Measurements from ENCODE around the gene ABHD10.
A peak's percentile ranks its signal among the peaks of the same experiment; 100 is the strongest.

Gene ABHD10

DNA sequence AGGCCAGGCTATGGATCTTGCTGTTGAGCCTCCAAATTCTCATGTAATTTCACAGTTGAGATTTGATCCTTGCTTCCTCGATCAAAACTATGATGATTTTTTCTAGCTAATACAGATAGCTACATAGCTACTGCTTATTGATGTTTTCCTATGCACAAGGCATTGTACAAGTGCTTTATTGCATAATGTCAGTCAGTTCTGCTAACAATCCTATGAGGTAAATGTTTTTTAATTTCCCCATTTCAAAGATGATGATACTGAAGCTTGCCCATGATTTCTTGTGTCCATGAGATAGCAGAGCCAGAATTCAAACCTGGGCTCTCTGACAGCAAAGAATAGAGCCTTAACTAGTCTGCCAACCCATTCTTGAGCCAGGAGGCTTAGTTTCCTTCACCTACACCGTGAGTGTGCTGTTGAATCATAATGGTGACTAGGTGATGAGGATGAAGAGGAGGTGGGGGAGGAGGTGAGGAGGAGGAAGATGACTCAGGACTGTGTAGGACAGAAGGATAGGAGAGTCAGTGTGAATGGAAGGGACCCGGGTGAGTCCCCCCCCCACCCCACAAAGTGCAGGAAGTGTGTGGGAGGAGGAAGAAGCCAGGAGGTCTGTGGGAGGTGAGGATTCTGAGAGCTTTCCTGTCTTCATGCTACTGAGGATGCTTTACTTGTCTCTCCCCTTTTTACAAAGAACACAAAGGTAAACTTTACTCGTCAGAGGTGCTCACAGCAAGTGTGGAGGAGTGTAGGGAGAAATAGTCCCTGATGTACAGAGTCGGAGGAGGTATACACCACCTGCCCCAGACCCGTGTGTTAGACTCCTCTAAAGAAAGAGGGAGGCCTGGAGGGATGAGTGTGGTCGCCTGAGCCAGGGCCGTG lies 23.5 kb downstream of the ABHD10 start:
- DNase-seq: peak; percentile 59

DNA sequence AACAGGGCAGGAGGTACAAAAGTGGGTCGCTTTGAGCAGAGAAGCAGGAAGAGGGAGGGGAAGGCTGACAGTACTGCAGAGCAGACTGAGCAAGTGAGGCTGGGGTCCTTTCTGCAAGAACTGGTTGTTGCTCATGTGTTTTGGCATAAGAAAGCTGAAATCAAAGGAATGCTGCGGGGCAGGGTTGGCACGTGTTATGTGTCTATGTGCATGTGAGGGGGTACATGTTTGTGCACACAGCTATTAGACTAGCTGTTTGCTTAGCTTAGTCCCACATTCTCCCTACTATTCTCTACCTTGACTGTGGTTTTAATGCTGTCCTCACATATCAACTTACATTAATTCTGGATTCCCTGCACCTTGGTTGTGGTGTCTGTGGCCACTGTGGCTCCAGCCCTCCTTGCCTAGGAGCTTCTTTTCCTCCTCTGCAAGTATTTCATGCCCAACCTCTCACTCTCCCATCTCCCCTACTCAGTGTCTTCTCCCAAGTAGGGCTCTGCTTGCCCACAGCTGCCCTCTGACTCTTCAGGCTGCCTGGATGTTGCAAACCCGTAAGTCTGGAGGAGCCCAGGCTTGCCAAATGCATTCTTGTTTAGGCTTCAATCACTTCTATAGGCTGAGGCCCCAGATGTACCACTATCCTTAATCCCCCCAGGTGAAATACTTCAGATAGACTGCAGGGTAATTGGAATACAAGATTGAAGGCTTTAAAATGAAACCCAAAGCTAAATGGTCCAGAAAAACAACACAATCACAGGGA lies 24.7 kb downstream of the ABHD10 start:
- no peak for DNase-seq

DNA sequence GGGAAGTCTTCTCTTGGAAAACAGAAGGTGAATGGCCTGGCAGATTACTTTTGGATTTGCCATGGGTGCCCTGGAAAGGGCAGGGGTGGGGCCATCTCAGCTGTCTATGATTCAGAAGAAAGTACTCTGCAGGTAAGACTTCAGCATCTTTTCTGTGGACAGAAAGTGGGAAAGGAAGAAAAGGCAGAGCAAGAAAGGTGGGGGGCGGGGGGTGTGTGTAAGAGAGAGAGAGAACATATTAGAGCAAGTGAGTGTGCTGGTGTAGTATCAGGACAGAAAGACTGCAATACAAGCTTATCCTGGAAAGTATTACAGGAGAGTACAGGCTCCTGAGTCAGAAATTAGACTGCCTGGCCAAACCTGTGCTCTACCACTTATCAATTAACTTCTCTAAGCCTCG lies 25.4 kb downstream of the ABHD10 start:
- DNase-seq: no peak

DNA sequence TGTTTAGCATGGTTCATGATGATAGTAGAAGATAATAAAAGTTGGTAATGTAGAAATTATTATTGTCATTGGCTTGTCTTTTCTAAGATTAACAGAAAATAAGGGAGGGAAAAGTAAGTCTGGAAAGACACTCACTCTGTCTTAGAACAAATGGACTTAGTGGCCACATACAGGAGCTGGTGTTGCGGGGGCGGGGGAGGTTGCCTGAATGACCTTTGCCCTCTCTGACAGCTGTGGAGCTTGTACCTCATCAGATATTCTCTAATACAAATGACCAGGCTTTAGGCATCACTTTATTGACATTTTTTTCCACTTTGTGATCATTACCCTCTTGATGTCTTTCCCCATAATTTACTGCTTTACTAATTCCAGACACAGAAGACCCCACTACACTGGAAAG lies 25.8 kb downstream of the ABHD10 start:
- no peak for DNase-seq

DNA sequence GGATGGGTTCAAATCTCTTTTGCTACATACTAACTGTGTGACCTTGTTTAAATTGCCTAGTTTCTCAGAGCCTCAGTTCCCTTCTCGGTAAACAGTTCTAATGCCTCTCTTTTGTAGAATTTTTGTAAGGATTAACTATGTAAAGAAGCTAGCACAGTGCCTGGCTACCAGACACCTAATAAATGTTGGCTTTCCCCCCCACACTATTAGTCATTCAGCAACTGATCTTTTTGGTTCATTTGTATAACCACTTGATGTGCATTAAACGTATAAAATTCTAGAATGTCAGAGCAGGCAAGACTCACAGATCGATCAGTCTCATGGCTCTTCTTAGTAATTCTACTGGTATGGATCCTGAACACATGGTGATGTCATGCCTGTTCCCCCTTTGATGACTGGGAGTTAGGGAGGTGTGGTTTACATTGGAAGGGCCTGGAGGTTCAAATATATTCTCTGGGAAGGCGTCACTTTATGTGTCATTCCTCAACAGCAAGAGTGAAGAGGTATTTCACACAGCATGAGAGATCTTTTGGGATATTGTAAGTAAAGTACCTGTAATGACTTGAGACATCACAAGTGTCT lies 26.4 kb downstream of the ABHD10 start:
- no peak for DNase-seq

DNA sequence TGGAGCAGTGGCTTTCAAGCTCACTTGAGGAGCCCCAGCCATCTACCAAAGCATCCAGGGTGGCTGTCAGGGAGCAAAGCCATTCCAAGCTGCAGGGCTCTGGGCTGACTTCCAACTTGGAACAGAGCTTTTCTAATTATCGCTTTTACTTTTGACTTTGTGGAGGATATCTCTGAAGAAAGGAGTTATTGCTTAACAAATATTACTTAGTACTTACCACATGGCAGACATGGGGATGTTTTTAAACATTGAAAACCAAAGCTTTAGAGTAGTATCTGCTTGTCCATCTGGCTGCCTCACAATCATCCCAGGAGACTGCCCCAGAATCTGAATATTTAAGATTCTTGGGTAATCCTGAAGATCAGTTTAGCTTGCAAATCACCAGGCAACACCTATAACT lies 28.8 kb downstream of the ABHD10 start:
- no peak for DNase-seq

DNA sequence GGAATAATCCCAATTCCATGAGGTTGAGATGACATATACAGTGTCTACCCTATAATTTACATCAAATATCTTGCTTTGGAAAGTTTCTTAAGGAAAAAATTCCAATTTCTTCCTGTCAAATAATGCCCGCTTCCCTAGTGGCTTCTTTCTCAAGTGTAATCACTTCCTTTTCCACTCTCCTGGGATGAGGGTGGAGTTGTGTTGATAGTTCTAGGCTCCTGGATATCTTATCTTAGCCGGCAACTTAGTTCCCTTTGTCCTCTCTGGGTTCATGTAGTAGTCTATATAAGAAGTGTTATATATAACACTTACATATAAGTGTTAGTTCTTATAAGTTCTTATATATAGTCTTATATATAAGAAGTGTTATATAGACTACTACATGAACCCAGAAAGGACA lies 30.8 kb downstream of the ABHD10 start:
- DNase-seq: no peak

DNA sequence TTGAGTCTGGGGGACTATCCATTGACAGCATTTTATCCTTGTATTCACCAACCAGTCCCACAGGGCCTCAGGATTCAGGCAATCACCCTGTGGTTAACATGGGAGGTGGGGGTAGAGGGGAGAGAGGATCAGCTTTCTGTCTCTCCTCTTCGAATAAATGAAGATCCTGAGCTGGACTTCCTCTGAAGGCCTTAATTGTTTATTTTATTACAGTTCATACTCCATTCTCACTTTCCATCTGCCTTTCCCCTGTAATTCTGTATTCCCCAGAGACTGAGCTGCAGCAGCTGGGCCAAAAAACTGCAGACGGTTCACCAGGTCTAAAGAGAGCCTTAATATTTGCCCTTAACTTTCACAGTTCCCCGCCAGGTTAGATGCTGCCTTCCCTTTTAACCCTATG lies 31.8 kb downstream of the ABHD10 start:
- DNase-seq: no peak

DNA sequence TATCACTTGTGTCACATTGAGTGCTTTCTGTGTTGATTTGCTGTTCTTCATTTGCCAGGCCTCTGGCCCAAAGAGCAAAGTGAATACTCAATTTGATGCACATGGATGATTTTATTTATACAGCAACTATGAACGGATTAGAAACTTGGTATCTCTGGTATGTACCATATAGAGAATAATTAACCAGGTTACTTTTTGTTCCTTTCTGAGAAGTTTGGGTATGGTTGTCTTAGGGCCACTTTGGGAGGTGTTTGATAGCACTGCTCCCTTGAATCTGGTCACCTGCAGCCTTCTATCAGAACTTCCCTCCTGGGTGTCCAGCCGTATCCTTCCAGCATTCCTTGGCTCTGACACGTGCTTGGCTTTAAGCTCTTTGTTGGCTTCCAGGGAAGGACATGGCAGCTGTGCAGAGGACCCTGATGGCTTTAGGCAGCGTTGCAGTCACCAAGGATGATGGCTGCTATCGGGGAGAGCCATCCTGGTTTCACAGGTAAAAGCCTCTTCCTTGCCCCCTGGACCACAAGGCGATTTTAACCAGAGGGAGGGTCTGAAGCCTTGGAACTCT lies 32.6 kb downstream of the ABHD10 start:
- DNase-seq: no peak

DNA sequence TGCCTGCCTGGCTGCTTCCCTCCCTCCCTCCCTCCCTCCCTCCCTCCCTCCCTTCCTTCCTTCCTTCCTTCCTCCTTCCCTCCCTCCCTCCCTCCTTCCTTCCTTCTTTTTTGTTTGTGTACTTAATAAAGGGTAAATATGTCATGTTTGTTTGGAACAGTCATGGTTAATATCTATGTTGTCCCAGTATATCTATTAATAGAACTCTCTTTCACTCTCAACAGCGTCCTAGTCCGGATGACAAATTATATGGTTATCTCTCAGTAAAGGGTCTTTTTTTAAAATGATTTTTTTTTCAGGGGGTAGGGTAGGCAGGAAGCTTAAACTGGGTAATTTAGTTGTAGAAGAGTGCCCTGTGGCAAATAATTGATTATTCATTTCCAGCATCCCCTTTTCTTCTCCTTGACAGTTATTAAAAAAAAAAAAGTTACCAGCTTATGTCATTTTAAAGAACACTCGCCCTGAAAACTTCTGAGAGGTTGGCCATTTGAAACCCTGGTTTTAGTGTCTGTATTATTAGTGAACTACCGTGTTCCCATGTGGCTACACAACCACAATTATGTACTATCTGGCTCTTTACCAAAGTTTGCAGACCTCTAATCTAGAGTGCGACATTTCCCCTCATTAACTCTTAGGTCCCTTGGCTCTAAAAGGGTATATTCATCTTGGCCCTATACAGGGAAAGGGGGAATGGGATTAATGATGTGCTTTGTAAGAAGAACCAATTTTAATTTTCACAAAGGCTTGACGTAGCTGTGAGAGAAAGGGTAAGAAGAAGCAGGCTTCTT lies 33.6 kb downstream of the ABHD10 start:
- DNase-seq: no peak

DNA sequence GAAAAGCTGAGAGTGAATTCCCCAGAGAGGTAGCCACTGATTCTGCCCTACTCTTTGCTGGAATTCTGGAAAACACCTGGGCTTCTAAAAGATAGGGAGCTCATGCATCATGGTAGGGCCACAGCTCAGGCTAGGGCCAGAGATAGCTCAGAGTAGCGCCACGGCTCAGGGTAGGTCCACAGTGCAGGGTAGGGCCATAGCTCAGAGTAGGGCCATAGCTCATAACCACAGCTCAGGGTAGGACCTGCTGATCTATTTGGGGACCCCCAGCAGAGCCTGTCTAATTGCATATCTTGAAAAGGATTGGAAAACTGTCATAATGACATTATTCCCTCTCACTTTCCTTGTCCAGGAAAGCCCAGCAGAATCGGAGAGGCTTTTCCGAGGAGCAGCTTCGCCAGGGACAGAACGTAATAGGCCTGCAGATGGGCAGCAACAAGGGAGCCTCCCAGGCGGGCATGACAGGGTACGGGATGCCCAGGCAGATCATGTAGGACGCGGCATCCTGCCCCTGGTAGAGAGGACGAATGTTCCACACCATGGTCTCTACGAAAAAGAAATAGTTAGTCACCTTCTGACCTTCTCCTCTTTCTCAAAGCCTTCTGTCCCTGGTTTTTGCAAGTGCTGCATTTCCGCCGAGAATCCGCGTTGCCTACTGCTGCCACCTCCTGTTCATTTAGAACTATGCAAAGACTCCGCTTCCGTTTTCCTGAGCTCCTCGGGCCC lies 34.4 kb downstream of the ABHD10 start:
- DNase-seq: peak; percentile 59

DNA sequence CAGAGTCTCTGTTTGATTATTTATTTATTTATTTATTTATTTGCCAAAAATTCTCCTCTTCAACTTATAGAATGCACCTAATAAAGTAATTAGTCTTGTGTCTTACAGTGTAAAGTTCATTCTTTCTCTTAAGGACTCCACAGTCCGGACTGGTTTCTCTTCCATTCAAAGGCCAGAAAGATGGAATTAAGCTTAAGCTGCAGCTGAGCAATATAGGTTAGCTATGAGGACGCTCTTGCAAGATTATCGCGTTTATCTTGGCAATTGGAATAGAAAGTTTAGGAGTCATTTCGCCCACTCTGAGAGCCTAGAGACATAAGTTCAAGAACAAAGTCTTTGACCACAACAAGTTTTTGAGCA lies 34.9 kb downstream of the ABHD10 start:
- no peak for DNase-seq

DNA sequence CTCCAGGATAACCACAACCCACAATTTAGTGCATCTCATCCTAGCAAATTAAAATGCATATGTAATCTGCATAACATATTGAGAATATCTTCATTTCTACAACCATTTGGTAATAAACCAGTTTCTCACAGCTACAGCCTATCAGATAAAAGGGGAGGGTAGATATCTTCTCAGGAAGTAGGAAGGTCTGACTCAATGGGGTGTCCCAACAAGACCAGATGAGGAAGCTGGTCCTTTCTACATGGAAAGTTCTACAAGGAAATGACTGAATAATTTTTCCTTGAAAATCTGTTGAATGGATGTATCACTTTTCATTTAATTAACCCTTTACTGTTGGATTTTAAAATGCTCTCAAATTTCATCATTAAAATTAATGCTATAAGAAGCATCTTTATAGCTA lies 38.3 kb downstream of the ABHD10 start:
- no peak for DNase-seq

DNA sequence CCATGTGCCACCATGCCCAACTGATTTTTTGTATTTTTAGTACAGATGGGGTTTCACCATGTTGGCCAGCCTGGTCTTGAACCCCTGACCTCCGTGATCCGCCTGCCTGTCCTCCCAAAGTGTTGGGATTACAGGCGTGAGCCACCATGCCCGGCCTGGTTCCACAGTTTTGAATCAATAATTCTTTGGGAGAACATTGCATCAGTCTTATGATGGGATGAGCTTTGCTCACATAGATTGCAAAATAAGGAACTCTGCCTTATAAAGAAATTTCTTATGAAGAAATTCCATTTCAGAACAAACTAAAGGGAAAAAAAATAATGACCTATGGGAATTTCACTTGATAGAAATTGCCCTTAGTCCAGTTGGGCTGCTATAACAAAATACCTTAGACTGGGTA lies 39.9 kb downstream of the ABHD10 start:
- no peak for DNase-seq

DNA sequence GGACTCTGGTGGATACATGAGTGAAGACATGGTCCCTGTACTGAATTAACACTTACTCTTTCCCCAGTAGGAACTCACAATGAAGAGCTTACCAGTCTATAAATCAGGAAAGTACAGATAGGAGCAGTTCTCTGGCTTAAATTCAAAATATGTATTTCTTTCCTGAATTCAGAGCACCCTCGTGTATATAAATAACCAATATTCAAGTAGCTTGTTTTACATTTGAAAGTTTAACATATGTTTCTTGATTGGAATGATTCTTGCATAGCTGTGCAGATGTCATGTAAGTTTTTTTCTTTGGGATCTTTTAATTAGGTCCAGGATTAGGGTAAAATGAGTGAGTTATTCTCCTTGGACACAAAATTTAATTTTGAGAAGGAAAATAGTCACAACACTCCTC lies 40.9 kb downstream of the ABHD10 start:
- no peak for DNase-seq

DNA sequence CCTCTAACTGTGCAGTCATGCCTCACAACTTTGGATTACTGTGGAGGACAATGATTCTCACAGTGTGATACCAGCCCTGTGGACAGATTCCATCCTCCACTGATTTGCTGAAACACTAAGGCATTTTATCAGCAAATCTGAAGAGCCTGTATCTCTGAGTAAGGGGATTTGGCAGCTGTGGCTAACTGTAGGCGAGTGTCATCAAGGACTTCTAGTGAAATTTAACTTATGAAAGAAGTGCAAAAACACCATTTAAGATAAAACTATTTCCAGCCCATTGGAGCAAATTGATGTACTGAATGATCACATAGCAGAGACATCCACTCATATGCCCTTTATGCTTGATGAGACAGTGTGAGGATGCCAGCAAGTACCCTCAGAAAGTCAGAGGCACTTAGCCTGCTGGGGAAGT lies 41.9 kb downstream of the ABHD10 start:
- DNase-seq: no peak

DNA sequence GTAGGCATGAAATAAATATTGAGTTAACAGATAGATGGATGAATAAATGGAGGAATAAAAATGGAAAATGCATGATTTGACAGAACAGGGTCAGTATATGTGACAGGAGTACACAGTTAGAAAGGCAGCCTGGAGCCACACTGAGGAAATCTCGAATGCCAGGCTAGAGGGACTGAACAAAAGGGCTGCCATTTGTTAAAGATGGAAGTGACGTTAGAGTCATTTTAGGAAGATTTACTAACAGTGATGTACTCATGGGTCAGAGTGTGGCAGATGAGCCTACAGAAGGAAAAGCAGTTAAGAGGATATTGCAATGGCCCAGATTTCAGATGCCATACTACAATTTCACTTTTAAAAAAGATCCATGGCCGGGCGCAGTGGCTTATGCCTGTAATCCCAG lies 48.3 kb downstream of the ABHD10 start:
- no peak for DNase-seq

DNA sequence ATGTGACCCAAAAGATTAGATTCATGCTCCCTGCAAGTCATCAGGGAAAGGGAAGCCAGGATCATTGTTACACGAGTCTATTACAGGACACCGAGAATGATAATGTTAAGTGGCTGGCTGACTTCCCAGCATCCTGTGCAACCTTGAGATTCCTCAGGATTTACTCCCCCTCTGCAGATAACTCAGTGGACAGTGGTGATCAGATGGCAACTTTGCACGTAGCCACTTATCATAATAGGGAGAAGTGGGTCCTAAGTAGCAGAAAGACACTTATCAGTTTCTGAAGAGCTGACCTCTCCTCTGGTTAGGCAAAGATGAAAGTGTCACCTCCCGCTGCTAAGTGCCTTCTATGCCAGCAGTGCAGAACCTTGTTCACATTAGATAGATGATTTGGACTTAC lies 49.0 kb downstream of the ABHD10 start:
- no peak for DNase-seq

DNA sequence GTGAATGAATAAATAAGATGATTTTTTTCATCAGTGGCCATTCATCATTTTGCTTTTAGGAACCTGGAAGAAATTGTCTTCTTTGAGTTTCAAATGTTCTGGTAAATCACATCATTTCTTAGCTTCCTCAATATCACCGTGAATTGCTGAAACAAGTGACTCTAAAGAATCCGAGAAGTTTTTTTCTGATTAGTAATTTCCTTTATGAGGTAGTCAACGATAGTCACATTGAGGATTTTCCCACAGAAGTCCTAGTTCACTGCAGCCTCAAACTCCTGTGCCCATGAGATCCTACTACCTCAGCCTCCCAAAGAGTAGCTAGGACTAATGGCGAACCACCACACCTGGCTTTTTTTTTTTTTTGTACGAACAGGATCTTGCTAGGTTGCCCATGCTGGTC lies 52.1 kb downstream of the ABHD10 start:
- DNase-seq: no peak

DNA sequence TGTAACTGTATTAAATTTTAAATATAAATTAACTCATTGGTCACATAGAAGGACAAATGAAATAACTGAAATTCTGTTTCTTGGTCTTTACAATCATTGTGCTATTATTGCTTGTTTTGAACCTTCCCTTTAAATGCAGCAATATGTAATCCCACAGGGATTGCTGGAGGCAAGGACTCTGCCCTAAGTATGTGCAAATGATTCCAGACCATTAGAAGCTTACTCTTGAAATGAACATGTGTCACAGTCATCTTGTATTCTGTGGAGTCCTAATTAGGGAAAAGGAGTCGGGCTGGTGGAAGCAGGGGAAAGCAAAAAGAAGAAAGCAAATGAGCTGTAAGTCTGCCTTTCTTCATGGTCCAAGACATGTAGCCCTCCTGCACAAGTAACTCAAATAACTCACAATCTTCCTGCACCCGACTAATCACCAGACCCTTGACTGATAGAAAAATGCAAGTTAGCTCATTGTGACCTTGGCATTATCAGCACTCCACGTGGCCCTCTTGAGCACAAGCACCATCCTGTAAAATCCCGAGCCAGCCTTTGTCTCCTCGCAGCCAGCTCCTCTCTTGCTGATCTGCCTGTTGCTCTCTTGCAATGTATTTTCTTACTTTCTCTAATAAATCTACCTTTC lies 53.4 kb downstream of the ABHD10 start:
- no peak for DNase-seq

DNA sequence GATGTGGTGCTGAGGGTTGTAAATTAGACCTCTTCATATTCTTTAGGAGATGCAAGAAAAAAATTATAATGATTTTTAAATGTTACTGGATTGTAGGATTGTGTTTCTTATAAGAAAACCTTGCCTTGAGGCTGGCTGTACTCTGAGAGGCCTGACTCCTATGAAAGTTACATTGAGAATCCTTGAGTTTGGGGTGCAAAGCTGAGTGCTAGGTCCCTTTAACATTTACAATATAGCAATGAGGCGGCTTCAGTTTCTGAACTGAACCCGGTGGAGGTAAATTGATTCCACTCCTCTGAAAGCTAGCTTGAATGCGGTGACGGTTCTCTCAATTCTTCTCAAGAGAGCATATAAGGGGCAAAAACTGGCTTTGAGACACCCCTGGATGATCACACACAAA lies 55.6 kb downstream of the ABHD10 start, which contains the start of gene TMPRSS7:
Gene TMPRSS7 (plus strand): TSS at position 301 of the 400 bp plus-strand sequence. CDS start 110 bp downstream, outside the sequence.
- DNase-seq: no peak

DNA sequence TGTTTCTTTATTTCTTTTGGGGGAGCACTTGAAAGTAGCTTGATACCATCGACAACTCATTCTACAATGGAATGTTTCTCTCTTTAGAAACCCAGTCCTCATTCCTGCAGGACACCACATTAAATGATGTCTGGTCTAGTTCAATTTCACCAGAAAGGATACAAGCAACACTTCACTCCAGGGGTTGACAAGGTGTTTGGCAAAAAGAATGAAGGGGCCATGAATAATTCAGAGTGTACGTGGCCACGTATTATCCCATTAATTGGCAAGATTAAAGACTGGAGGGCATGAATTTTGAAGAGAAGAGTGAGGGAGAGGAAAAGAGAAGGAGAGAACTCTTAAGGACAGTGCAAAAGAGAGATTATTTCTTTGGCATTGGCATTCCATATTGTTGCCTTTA lies 56.4 kb downstream of the ABHD10 start:
- DNase-seq: no peak
